K562 (cell line): ENCODE measurements around the gene DUSP5. TPM values are rescaled to one million over a fixed set of nuclear protein-coding genes. Genes with fewer than 3 reads are reported as not detected.

Source experiments
- ATAC-seq: fragments of 200-7000 bp; cut with Tn5 transposase; 3 replicates; pipeline ENCODE4 v1.9.1; 2020; ENCODE audit warnings: moderate library complexity
- BruUV-seq: library from RNA; stranded (reverse); fragments of 400-500 nt; replicated peaks from 2 replicates; lab custom pipeline; 2021; lab: Mats Ljungman, UMichigan
- CTCF ChIA-PET: fragments of 300-600 bp; formaldehyde crosslinking; extraction: SDS; loops from one replicate; lab custom pipeline; 2021; ENCODE audit warnings: low intra/inter-chr PET ratio; lab: Yijun Ruan, JAX
- POLR2A ChIA-PET: fragments of 300-600, 350-650 bp; sonication (Branson Sonifier 250); formaldehyde crosslinking; extraction: SDS; loops from one replicate; lab custom pipeline; 2021; ENCODE audit warnings: antibody characterized with exemption, inconsistent platforms; lab: Yijun Ruan, JAX
- DNase-seq, 4 experiments: peaks; one replicate each; pipeline versions ENCODE4 v3.0.0 to v3.0.0-alpha.2; 2011 to 2018; ENCODE audit warnings: low spot score in 3 of 4, mixed read lengths in 3 of 4; ENCODE audit errors: extremely low read depth in 1 of 4
- FAIRE-seq: peaks from 2 replicates; lab custom pipeline; 2011; peaks lifted over from hg19 to GRCh38; lab: Jason Lieb, UNC
- H2AFZ ChIP-seq: 2 replicates; pipeline ENCODE4 v1.6.0; 2011; ENCODE audit warnings: low read depth, low read length, control low read depth, inconsistent platforms
- H3K27ac ChIP-seq: fragments of 200-600 bp; 3 replicates; pipeline ENCODE4 v1.8.0; 2011; ENCODE audit warnings: low read depth, mild to moderate bottlenecking, control low read depth, inconsistent platforms, low read length, moderate library complexity, mixed read lengths; ENCODE audit errors: extremely low read depth
- H3K27me3 ChIP-seq, 2 experiments: fragments of 300-600 bp in 1 of 2; 2 replicates in 1 of 2; 3 replicates in 1 of 2; pipeline versions ENCODE4 v1.6.0 to v1.8.0; 2011; ENCODE audit warnings: inconsistent platforms in 2 of 2, low read length in 2 of 2, mild to moderate bottlenecking in 1 of 2, mixed read lengths in 1 of 2, moderate library complexity in 1 of 2; ENCODE audit not compliant: control insufficient read depth in 2 of 2, insufficient read depth in 2 of 2
- H3K36me3 ChIP-seq: fragments of 300-600 bp; 3 replicates; pipeline ENCODE4 v1.8.0; 2011; ENCODE audit warnings: mild to moderate bottlenecking, low read length, inconsistent platforms; ENCODE audit not compliant: control insufficient read depth, insufficient read depth
- H3K4me1 ChIP-seq, 2 experiments: fragments of 200-600 bp in 1 of 2; replicated peaks in 1 of 2; 2 replicates in 1 of 2; 3 replicates in 1 of 2; pipeline versions ENCODE4 v1.5.1 to v1.8.0; 2011; ENCODE audit warnings: inconsistent platforms in 2 of 2, low read length in 2 of 2, mild to moderate bottlenecking in 1 of 2, mixed read lengths in 1 of 2, moderate library complexity in 1 of 2; ENCODE audit not compliant: control insufficient read depth in 2 of 2, insufficient read depth in 2 of 2
- H3K4me2 ChIP-seq: 2 replicates; pipeline ENCODE4 v1.6.1; 2011; ENCODE audit warnings: low read length, control low read depth, inconsistent platforms, mixed read lengths; ENCODE audit not compliant: insufficient read depth
- H3K4me3 ChIP-seq: fragments of 200-600 bp; sonication (generic), shearing (Covaris generic); 2 replicates; pipeline ENCODE4 v1.5.1; 2016; ENCODE audit warnings: control low read depth, inconsistent platforms
- H3K79me2 ChIP-seq: fragments of 200-600 bp; 3 replicates; pipeline ENCODE4 v1.8.0; 2011; ENCODE audit warnings: low read length, inconsistent platforms; ENCODE audit not compliant: control insufficient read depth, insufficient read depth
- H3K9ac ChIP-seq, 2 experiments: 2 replicates each; pipeline versions ENCODE4 v1.6.0 to v1.6.1; 2011; ENCODE audit warnings: low read depth in 2 of 2, low read length in 2 of 2, control low read depth in 1 of 2, inconsistent platforms in 1 of 2, mild to moderate bottlenecking in 1 of 2, mixed read lengths in 1 of 2; ENCODE audit not compliant: insufficient read depth in 1 of 2
- H3K9me1 ChIP-seq: one replicate; pipeline ENCODE4 v1.6.0; 2011; ENCODE audit warnings: inconsistent platforms, mild to moderate bottlenecking, low read length, moderate library complexity; ENCODE audit not compliant: control insufficient read depth, insufficient read depth
- H3K9me3 ChIP-seq: replicated peaks from 2 replicates; pipeline ENCODE4 v1.5.1; 2011; ENCODE audit warnings: low read depth, low read length, inconsistent platforms; ENCODE audit not compliant: control insufficient read depth, insufficient read depth
- H4K20me1 ChIP-seq: replicated peaks from 2 replicates; pipeline ENCODE4 v1.6.1; 2011; ENCODE audit warnings: low read length, inconsistent platforms, mixed read lengths; ENCODE audit not compliant: control insufficient read depth, insufficient read depth
- CUX1 ChIP-seq: fragments of 200-800 bp; sonication (Bioruptor generic); IDR thresholded peaks from 2 replicates; pipeline ENCODE4 v1.6.1; 2016; ENCODE audit warnings: missing genetic modification characterization, missing compliant biosample characterization
- E2F4 ChIP-seq: sonication (generic); formaldehyde crosslinking; IDR thresholded peaks from 2 replicates; pipeline ENCODE4 v1.8.0; 2022; ENCODE audit warnings: mild to moderate bottlenecking, low read depth, missing genetic modification reagents
- HMG20B ChIP-seq: fragments of 250-450 bp; sonication (Bioruptor Pico); IDR thresholded peaks from 2 replicates; pipeline ENCODE4 v1.5.0; 2021; ENCODE audit warnings: mild to moderate bottlenecking
- ZNF24 ChIP-seq: fragments of 450-650 bp; IDR thresholded peaks from 2 replicates; pipeline ENCODE4 v1.6.1; 2016
- ZNF316 ChIP-seq: fragments of 450-650 bp; IDR thresholded peaks from 2 replicates; pipeline ENCODE4 v1.6.1; 2016
- WGBS: fragments of 100-300 bp; shearing (Covaris generic); methylation state at CpG from one replicate; pipeline ENCODE4 v1.1.6; 2016; ENCODE audit warnings: low coverage, mixed read lengths; ENCODE audit not compliant: insufficient coverage; ENCODE audit errors: missing lambda C conversion rate; 5-methylcytosine and 5-hydroxymethylcytosine counted together
- in situ Hi-C: fragments of 300-500 bp; cut with MboI; formaldehyde crosslinking; loops from 4 replicates; pipeline ENCODE4 v1.15.0; 2018; ENCODE audit warnings: inconsistent platforms, mixed read lengths
- intact Hi-C: fragments of 100-400 bp; cut with micrococcal nuclease; formaldehyde crosslinking; loops from 2 replicates; pipeline ENCODE4 v1.14.2; 2022
- polyA plus RNA-seq, 8 experiments: library from polyadenylated mRNA; depleted of rRNA in 4 of 8; stranded (reverse) in 5 of 8; unstranded in 3 of 8; fragments of >200 nt; fragmentation: Nextera tagmentation in 2 of 8; fragmentation: Illumina TruSeq in 1 of 8; extraction: Ambion mirVana in 2 of 8; extraction: Trizol in 1 of 8; gene quantifications; 2 replicates each; pipeline versions ENCODE4 v1.2.1 to v1.2.3, GENCODE V29; 2011 to 2014; ENCODE audit warnings: inconsistent platforms in 1 of 8, missing spikeins in 1 of 8
- total RNA-seq, 7 experiments: library from RNA; depleted of rRNA in 6 of 7; stranded (reverse); fragments of >200 nt in 6 of 7; fragmentation: Illumina TruSeq in 2 of 7; extraction: Trizol in 2 of 7; gene quantifications; 2 replicates each; pipeline versions ENCODE4 v1.2.1 to v1.2.3, GENCODE V29; 2011 to 2021; ENCODE audit warnings: low replicate concordance in 1 of 7

DUSP5 gene
- total and polyA plus RNA-seq, 9 of the 15 experiments (the other 6 are each of a cell fraction or from before 2014, with no cell fraction given) = 0.49 to 3.4 (median 2.0) TPM

GRCh38 chr10:110528224-110528996 lies 30.7 kb downstream of the DUSP5 start:
- Histone ChIP-seq H3K4me1 (peaks cover 0 to 6% of the 10 kb centered on the region in 2 experiments; a peak in 3 of 5 replicates), H3K4me2 (no peak overlapping the region), H3K36me3 (no peaks in the 10 kb centered on the region), H2AFZ (no peak overlapping the region), H3K4me3 (no peak overlapping the region), H3K79me2 (no peaks in the 10 kb centered on the region), H3K9me1 (no peaks in the 10 kb centered on the region), H3K9ac (no peak overlapping the region), H4K20me1 (no peaks in the 10 kb centered on the region), H3K27me3 (peaks cover 0 to 4% of the 10 kb centered on the region in 2 experiments; a peak in 2 of 5 replicates), H3K27ac (no peak overlapping the region), H3K9me3 (no peaks in the 10 kb centered on the region)
- ChIA-PET POLR2A (no interaction called here), CTCF (no interaction called here)
- no TSS peak for BruUV-seq
- 18% methylated on average over 5 of the region's 5 CpGs for WGBS
- in situ Hi-C loops (loop anchor here (25.0 kb wide), 1 partner anchor 391 kb away; no protein-coding TSS in a partner anchor), intact Hi-C loops (no loop called here)
- no peak for DNase-seq
- ATAC-seq = 0 out of 3 replicates have a peak, but pooled peaks have one; percentile 23
- no peak for TF ChIP-seq HMG20B (CRISPR knock-in tag)
- no peak for TF ChIP-seq E2F4 (CRISPR knock-in tag)
- no peak for TF ChIP-seq ZNF24
- no peak for TF ChIP-seq CUX1
- TF ChIP-seq ZNF316 = no peak
- FAIRE-seq = no peak
